ENCODE measurements around the gene ABCF3.

Gene ABCF3

GRCh38 chr3:184233127-184233843 is 47.3 kb downstream of the ABCF3 start:
- no peak overlapping the region for H3K4me3 ChIP-seq (ENCODE audit: control insufficient read depth, low read depth, low read length)
- TF ChIP-seq CTCF (IDR thresholded peaks at IDR 0.05; ENCODE audit: control insufficient read depth, insufficient read depth, low read depth, low read length, missing control alignments) = no peak
- DNase-seq (ENCODE audit: low read depth) = no peak

- no peak for TF ChIP-seq CTCF (IDR thresholded peaks at IDR 0.05; ENCODE audit: control insufficient read depth, insufficient read depth, low read depth, low read length, missing control alignments)
- peak; percentile 45 for DNase-seq (ENCODE audit: low read depth)
Measured at GRCh38 chr3:184234224-184234623, 48.2 kb downstream of the ABCF3 start.

GRCh38 chr3:184234671-184235380 is 48.8 kb downstream of the ABCF3 start:
- no peak for TF ChIP-seq CTCF (IDR thresholded peaks at IDR 0.05; ENCODE audit: control insufficient read depth, insufficient read depth, low read depth, low read length, missing control alignments)
- H3K4me3 ChIP-seq (ENCODE audit: control insufficient read depth, low read depth, low read length) = no peak overlapping the region
- no peak for DNase-seq (ENCODE audit: low read depth)

More at GRCh38 chr3:184234224-184234623, 48.2 kb downstream of the ABCF3 start:
- H3K4me3 ChIP-seq (ENCODE audit: control insufficient read depth, low read depth, low read length) = no peak overlapping the region

- DNase-seq (ENCODE audit: low read depth) = no peak
Measured at GRCh38 chr3:184235381-184236032, 49.5 kb downstream of the ABCF3 start.

GRCh38 chr3:184236033-184236410 is 50.0 kb downstream of the ABCF3 start:
- no peak for TF ChIP-seq CTCF (IDR thresholded peaks at IDR 0.05; ENCODE audit: control insufficient read depth, insufficient read depth, low read depth, low read length, missing control alignments)
- DNase-seq (ENCODE audit: low read depth) = no peak
- no peak overlapping the region for H3K4me3 ChIP-seq (ENCODE audit: control insufficient read depth, low read depth, low read length)

More at GRCh38 chr3:184235381-184236032, 49.5 kb downstream of the ABCF3 start:
- no peak for TF ChIP-seq CTCF (IDR thresholded peaks at IDR 0.05; ENCODE audit: control insufficient read depth, insufficient read depth, low read depth, low read length, missing control alignments)
- H3K4me3 ChIP-seq (ENCODE audit: control insufficient read depth, low read depth, low read length) = no peak overlapping the region

GRCh38 chr3:184236636-184237035 is 50.6 kb downstream of the ABCF3 start:
- no peak overlapping the region for H3K4me3 ChIP-seq (ENCODE audit: control insufficient read depth, low read depth, low read length)
- TF ChIP-seq CTCF (IDR thresholded peaks at IDR 0.05; ENCODE audit: control insufficient read depth, insufficient read depth, low read depth, low read length, missing control alignments) = no peak
- no peak for DNase-seq (ENCODE audit: low read depth)

All from AG09309 (cell line).